GM18508 (cell line): ENCODE results near the gene CENPQ.

Experiments
- ATAC-seq: cut with Tn5 transposase; IDR thresholded peaks from one replicate; pipeline ENCODE4 v1.9.1; 2021; ENCODE audit warnings: moderate number of reproducible peaks; ENCODE audit not compliant: insufficient read depth, unreplicated experiment

Gene CENPQ

GRCh38 chr6:49499623-49500022 is 36.5 kb downstream of the CENPQ start, which contains the start of gene GLYATL3:
GLYATL3 (plus strand) TSS chr6:49499923; CDS start chr6:49511991, 12,068 bp downstream.
- no peak for ATAC-seq

GRCh38 chr6:49504666-49505065 is 41.5 kb downstream of the CENPQ start:
- no peak for ATAC-seq

GRCh38 chr6:49506569-49507111 is 43.5 kb downstream of the CENPQ start:
- no peak for ATAC-seq

GRCh38 chr6:49509342-49509741 is 46.2 kb downstream of the CENPQ start:
- ATAC-seq = no peak

- ATAC-seq = no peak
Observed at GRCh38 chr6:49513153-49513989, 50.2 kb downstream of the CENPQ start.

- no peak for ATAC-seq
Observed at GRCh38 chr6:49514571-49515484, 51.7 kb downstream of the CENPQ start.

GRCh38 chr6:49515485-49516146 is 52.4 kb downstream of the CENPQ start:
- ATAC-seq = no peak

- no peak for ATAC-seq
Observed at GRCh38 chr6:49516147-49516505, 53.0 kb downstream of the CENPQ start.

GRCh38 chr6:49517919-49518318 is 54.7 kb downstream of the CENPQ start:
- ATAC-seq = no peak

- ATAC-seq = peak; percentile 89
Observed at GRCh38 chr6:49519660-49520059, 56.5 kb downstream of the CENPQ start.

GRCh38 chr6:49522710-49523593 is 59.8 kb downstream of the CENPQ start:
- ATAC-seq = no peak

GRCh38 chr6:49523901-49524300 is 60.7 kb downstream of the CENPQ start:
- ATAC-seq = no peak

- ATAC-seq = no peak
Observed at GRCh38 chr6:49524541-49524940, 61.4 kb downstream of the CENPQ start.

GRCh38 chr6:49526598-49526997 is 63.4 kb downstream of the CENPQ start:
- ATAC-seq = no peak

GRCh38 chr6:49527320-49527719 is 64.2 kb downstream of the CENPQ start:
- ATAC-seq = no peak

GRCh38 chr6:49528571-49528970 is 65.4 kb downstream of the CENPQ start:
- no peak for ATAC-seq

GRCh38 chr6:49530141-49530776 is 67.1 kb downstream of the CENPQ start:
- ATAC-seq = no peak

GRCh38 chr6:49531774-49532569 is 68.8 kb downstream of the CENPQ start:
- peak; percentile 93 for ATAC-seq
